ENCODE data around the gene TMED7.

The TMED7 gene

DNA sequence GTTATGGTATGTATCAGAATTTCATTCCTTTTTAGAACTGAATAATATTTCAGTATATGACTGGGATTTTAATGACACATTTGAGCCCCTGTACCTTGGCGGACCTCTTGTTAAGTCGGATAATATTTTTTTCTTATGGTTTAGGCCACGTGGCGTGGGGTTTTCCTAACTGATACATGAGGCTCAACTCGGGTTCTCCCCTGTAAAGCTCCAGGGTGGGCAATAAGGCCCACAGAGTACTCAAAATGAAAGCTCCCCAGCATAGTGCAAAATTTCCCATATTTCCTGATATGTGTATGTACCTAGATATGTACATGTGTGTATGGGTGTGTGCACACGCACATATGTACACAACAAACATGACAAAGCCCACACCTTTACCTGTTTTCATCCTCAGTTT lies 48.1 kb downstream of the TMED7 start:
- Histone ChIP-seq H3K36me3 (replicated peaks in 1 of 2; ENCODE audit: control insufficient read depth in 2 of 2, insufficient read depth in 2 of 2, low read length in 2 of 2) (no peaks in the 10 kb centered on the region), H4K91ac (ENCODE audit: low read depth, low read length, poor library complexity) (no peak overlapping the region), H3K23ac (ENCODE audit: low read depth, low read length, poor library complexity) (no peak overlapping the region), H3K14ac (ENCODE audit: low read length) (no peak overlapping the region), H4K8ac (ENCODE audit: low read depth, low read length) (no peak overlapping the region), H3K4me1 (ENCODE audit: control insufficient read depth in 2 of 2, insufficient read depth in 1 of 2, low read depth in 1 of 2, low read length in 2 of 2) (peaks cover 2 to 6% of the 10 kb centered on the region in 2 donors), H3K9ac (ENCODE audit: low read depth, low read length, poor library complexity) (no peak overlapping the region), H2AFZ (ENCODE audit: low read length) (no peak overlapping the region), H3K27ac (replicated peaks; ENCODE audit: low read length) (no peak overlapping the region), H3K4ac (ENCODE audit: low read length) (no peak overlapping the region), H3K27me3 (ENCODE audit: control insufficient read depth in 3 of 3, insufficient read depth in 3 of 3, low read depth in 1 of 3, low read length in 3 of 3) (no peaks in the 10 kb centered on the region), H3K4me3 (ENCODE audit: low read length in 2 of 2) (no peak overlapping the region), H3K18ac (ENCODE audit: low read length) (no peak overlapping the region), H2BK15ac (ENCODE audit: low read length) (no peak overlapping the region), H3K79me1 (ENCODE audit: low read depth, low read length) (no peaks in the 10 kb centered on the region), H2BK120ac (ENCODE audit: low read depth, low read length) (no peak overlapping the region), H3K4me2 (ENCODE audit: insufficient read depth, low read length, poor library complexity, severe bottlenecking) (no peak overlapping the region), H3K9me3 (replicated peaks in 1 of 2; ENCODE audit: control insufficient read depth in 2 of 2, insufficient read depth in 1 of 2, low read depth in 1 of 2, low read length in 2 of 2) (peaks cover 0 to 1% of the 10 kb centered on the region in 2 donors), H2BK12ac (ENCODE audit: low read length) (no peak overlapping the region), H2AK5ac (ENCODE audit: low read depth, low read length) (no peak overlapping the region), H2BK5ac (ENCODE audit: low read length) (no peak overlapping the region)
- DNase-seq (ENCODE audit: low spot score): no peak
- WGBS, 2 donors (ENCODE audit: extremely low coverage in 2 of 2, insufficient read length in 2 of 2, insufficient replicate concordance in 1 of 2): no CpG with 5 or more reads among the region's 6 CpGs

DNA sequence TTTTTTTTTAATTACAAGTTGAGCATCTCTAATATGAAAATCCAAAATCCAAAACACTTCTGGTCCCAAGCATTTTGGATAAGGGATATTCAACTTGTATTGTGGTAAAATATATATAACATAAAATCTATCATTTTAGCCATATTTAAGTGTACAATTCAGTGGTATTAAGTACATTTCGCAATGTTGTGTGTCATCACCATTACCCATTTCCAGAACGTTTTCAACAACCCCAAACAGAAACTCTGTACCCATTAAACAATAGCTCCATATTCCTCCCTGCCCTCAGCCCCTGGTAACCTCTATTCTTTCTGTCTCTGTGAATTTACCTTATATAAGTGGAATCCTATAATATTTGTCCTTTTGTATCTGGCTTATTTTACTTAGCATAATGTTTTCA lies 48.5 kb downstream of the TMED7 start:
- H3K4me1 ChIP-seq (ENCODE audit: control insufficient read depth in 2 of 2, insufficient read depth in 1 of 2, low read depth in 1 of 2, low read length in 2 of 2): peaks cover 2 to 10% of the 10 kb centered on the region in 2 donors
- no peak overlapping the region for H3K4me3 ChIP-seq (ENCODE audit: low read length in 2 of 2)
- no peak overlapping the region for H4K8ac ChIP-seq (ENCODE audit: low read depth, low read length)
- H4K91ac ChIP-seq (ENCODE audit: low read depth, low read length, poor library complexity): no peak overlapping the region
- no peak overlapping the region for H2AFZ ChIP-seq (ENCODE audit: low read length)
- no peak overlapping the region for H2BK12ac ChIP-seq (ENCODE audit: low read length)
- H2AK5ac ChIP-seq (ENCODE audit: low read depth, low read length): no peak overlapping the region
- H3K27ac ChIP-seq (replicated peaks; ENCODE audit: low read length): no peak overlapping the region
- DNase-seq (ENCODE audit: low spot score): no peak
- H3K23ac ChIP-seq (ENCODE audit: low read depth, low read length, poor library complexity): no peak overlapping the region
- H3K27me3 ChIP-seq (ENCODE audit: control insufficient read depth in 3 of 3, insufficient read depth in 3 of 3, low read depth in 1 of 3, low read length in 3 of 3): no peaks in the 10 kb centered on the region
- no peak overlapping the region for H3K4me2 ChIP-seq (ENCODE audit: insufficient read depth, low read length, poor library complexity, severe bottlenecking)
- no peak overlapping the region for H2BK120ac ChIP-seq (ENCODE audit: low read depth, low read length)
- WGBS, 2 donors (ENCODE audit: extremely low coverage in 2 of 2, insufficient read length in 2 of 2, insufficient replicate concordance in 1 of 2): no CpG with 5 or more reads among the region's 2 CpGs
- H3K79me1 ChIP-seq (ENCODE audit: low read depth, low read length): no peaks in the 10 kb centered on the region
- no peak overlapping the region for H2BK15ac ChIP-seq (ENCODE audit: low read length)
- H3K18ac ChIP-seq (ENCODE audit: low read length): no peak overlapping the region
- no peak overlapping the region for H3K9ac ChIP-seq (ENCODE audit: low read depth, low read length, poor library complexity)
- peaks cover 0 to 1% of the 10 kb centered on the region in 2 donors for H3K9me3 ChIP-seq (replicated peaks in 1 of 2; ENCODE audit: control insufficient read depth in 2 of 2, insufficient read depth in 1 of 2, low read depth in 1 of 2, low read length in 2 of 2)
- H3K4ac ChIP-seq (ENCODE audit: low read length): no peak overlapping the region
- no peaks in the 10 kb centered on the region for H3K36me3 ChIP-seq (replicated peaks in 1 of 2; ENCODE audit: control insufficient read depth in 2 of 2, insufficient read depth in 2 of 2, low read length in 2 of 2)
- no peak overlapping the region for H3K14ac ChIP-seq (ENCODE audit: low read length)
- H2BK5ac ChIP-seq (ENCODE audit: low read length): no peak overlapping the region

- Histone ChIP-seq H2BK120ac (ENCODE audit: low read depth, low read length) (no peak overlapping the region), H4K91ac (ENCODE audit: low read depth, low read length, poor library complexity) (no peak overlapping the region), H3K27me3 (ENCODE audit: control insufficient read depth in 3 of 3, insufficient read depth in 3 of 3, low read depth in 1 of 3, low read length in 3 of 3) (no peaks in the 10 kb centered on the region), H2AK5ac (ENCODE audit: low read depth, low read length) (no peak overlapping the region), H3K27ac (replicated peaks; ENCODE audit: low read length) (no peak overlapping the region), H2BK12ac (ENCODE audit: low read length) (no peak overlapping the region), H3K36me3 (replicated peaks in 1 of 2; ENCODE audit: control insufficient read depth in 2 of 2, insufficient read depth in 2 of 2, low read length in 2 of 2) (no peaks in the 10 kb centered on the region), H3K4me2 (ENCODE audit: insufficient read depth, low read length, poor library complexity, severe bottlenecking) (no peak overlapping the region), H3K4me3 (ENCODE audit: low read length in 2 of 2) (no peak overlapping the region), H4K8ac (ENCODE audit: low read depth, low read length) (no peak overlapping the region), H3K9ac (ENCODE audit: low read depth, low read length, poor library complexity) (no peak overlapping the region), H3K4me1 (ENCODE audit: control insufficient read depth in 2 of 2, insufficient read depth in 1 of 2, low read depth in 1 of 2, low read length in 2 of 2) (peaks cover 4 to 12% of the 10 kb centered on the region in 2 donors), H2BK5ac (ENCODE audit: low read length) (no peak overlapping the region), H3K18ac (ENCODE audit: low read length) (no peak overlapping the region), H3K79me1 (ENCODE audit: low read depth, low read length) (no peaks in the 10 kb centered on the region), H3K23ac (ENCODE audit: low read depth, low read length, poor library complexity) (no peak overlapping the region), H3K4ac (ENCODE audit: low read length) (no peak overlapping the region), H2AFZ (ENCODE audit: low read length) (peak overlapping the region; percentile 29), H3K14ac (ENCODE audit: low read length) (no peak overlapping the region), H2BK15ac (ENCODE audit: low read length) (no peak overlapping the region), H3K9me3 (replicated peaks in 1 of 2; ENCODE audit: control insufficient read depth in 2 of 2, insufficient read depth in 1 of 2, low read depth in 1 of 2, low read length in 2 of 2) (peaks cover 0 to 1% of the 10 kb centered on the region in 2 donors)
- no peak for DNase-seq (ENCODE audit: low spot score)
- whole genome bisulfite sequencing, 2 donors (ENCODE audit: extremely low coverage in 2 of 2, insufficient read length in 2 of 2, insufficient replicate concordance in 1 of 2): no CpG with 5 or more reads among the region's 5 CpGs
Measured at GRCh38 chr5:115575167-115576070, 50.4 kb downstream of the TMED7 start.

GRCh38 chr5:115573133-115573532 lies 52.7 kb downstream of the TMED7 start:
- no peak overlapping the region for H3K23ac ChIP-seq (ENCODE audit: low read depth, low read length, poor library complexity)
- no peak overlapping the region for H2BK15ac ChIP-seq (ENCODE audit: low read length)
- H3K9me3 ChIP-seq (replicated peaks in 1 of 2; ENCODE audit: control insufficient read depth in 2 of 2, insufficient read depth in 1 of 2, low read depth in 1 of 2, low read length in 2 of 2): peaks cover 0 to 1% of the 10 kb centered on the region in 2 donors
- no peak overlapping the region for H3K27ac ChIP-seq (replicated peaks; ENCODE audit: low read length)
- H3K4me3 ChIP-seq (ENCODE audit: low read length in 2 of 2): no peak overlapping the region
- H3K27me3 ChIP-seq (ENCODE audit: control insufficient read depth in 3 of 3, insufficient read depth in 3 of 3, low read depth in 1 of 3, low read length in 3 of 3): no peaks in the 10 kb centered on the region
- no peak overlapping the region for H2BK120ac ChIP-seq (ENCODE audit: low read depth, low read length)
- no peak overlapping the region for H3K14ac ChIP-seq (ENCODE audit: low read length)
- no peak overlapping the region for H2AFZ ChIP-seq (ENCODE audit: low read length)
- H3K4me2 ChIP-seq (ENCODE audit: insufficient read depth, low read length, poor library complexity, severe bottlenecking): no peak overlapping the region
- no peak overlapping the region for H2BK12ac ChIP-seq (ENCODE audit: low read length)
- no peak for DNase-seq (ENCODE audit: low spot score)
- no peak overlapping the region for H4K8ac ChIP-seq (ENCODE audit: low read depth, low read length)
- no CpG with 5 or more reads among the region's 2 CpGs for WGBS, 2 donors (ENCODE audit: extremely low coverage in 2 of 2, insufficient read length in 2 of 2, insufficient replicate concordance in 1 of 2)
- no peak overlapping the region for H3K9ac ChIP-seq (ENCODE audit: low read depth, low read length, poor library complexity)
- no peak overlapping the region for H2BK5ac ChIP-seq (ENCODE audit: low read length)
- H3K4ac ChIP-seq (ENCODE audit: low read length): no peak overlapping the region
- H3K79me1 ChIP-seq (ENCODE audit: low read depth, low read length): no peaks in the 10 kb centered on the region
- H3K4me1 ChIP-seq (ENCODE audit: control insufficient read depth in 2 of 2, insufficient read depth in 1 of 2, low read depth in 1 of 2, low read length in 2 of 2): peaks cover 3 to 12% of the 10 kb centered on the region in 2 donors
- no peaks in the 10 kb centered on the region for H3K36me3 ChIP-seq (replicated peaks in 1 of 2; ENCODE audit: control insufficient read depth in 2 of 2, insufficient read depth in 2 of 2, low read length in 2 of 2)
- H4K91ac ChIP-seq (ENCODE audit: low read depth, low read length, poor library complexity): no peak overlapping the region
- no peak overlapping the region for H2AK5ac ChIP-seq (ENCODE audit: low read depth, low read length)
- no peak overlapping the region for H3K18ac ChIP-seq (ENCODE audit: low read length)

Data from neuronal stem cell (in vitro differentiated cells).